Right lobe of liver (tissue), 4 donors: ENCODE measurements around the gene KLHL35.

ENCODE experiments used
- CTCF ChIP-seq, 4 donors: fragments of 200-600 bp in 3 of 4; fragments of 450-650 bp in 1 of 4; IDR thresholded peaks; one replicate each; pipeline versions ENCODE4 v1.5.1 to v1.8.0; 2016 to 2022; ENCODE audit warnings: antibody characterized with exemption in 4 of 4, mild to moderate bottlenecking in 2 of 4
- POLR2A ChIP-seq: fragments of 450-650 bp; IDR thresholded peaks from one replicate; pipeline ENCODE4 v1.6.1; 2017; ENCODE audit warnings: antibody characterized with exemption, mild to moderate bottlenecking
- donor health status: DM: no; HTN: no; CAD: no.
- donor health status: DM: no; HTN: no; CAD: no.
- donor health status: DM: no; HTN: yes; CAD: no.

DNA sequence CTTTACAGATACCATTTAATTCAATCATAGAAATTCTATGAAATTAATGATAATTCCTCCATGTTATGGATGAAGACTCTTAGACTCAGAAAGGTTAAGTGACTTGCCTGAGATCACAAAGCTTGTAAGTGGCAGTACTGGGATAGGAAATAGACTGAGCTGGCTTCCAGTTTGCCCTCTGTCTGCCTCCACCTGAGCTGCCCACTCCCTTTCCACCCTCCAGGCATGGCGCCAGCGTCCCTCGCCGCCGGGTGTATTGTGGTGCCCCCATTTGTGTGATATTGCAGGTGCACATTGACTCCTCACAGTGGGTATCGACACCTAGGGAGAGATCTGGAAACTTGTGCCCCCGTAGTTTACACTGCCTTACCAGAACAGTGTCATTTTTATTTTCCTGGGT lies 43.1 kb downstream of the KLHL35 start:
- TF ChIP-seq CTCF (IDR thresholded peaks at IDR 0.05) (no peak), POLR2A (no peak)
